Measurements from ENCODE around the gene CERK. TPM values are rescaled to one million over a fixed set of nuclear protein-coding genes. Genes with fewer than 3 reads are reported as not detected.

CERK gene
- total RNA-seq, 3 donors from 2014 or later: 23.3 to 37.3 (median 26.5) TPM

DNA sequence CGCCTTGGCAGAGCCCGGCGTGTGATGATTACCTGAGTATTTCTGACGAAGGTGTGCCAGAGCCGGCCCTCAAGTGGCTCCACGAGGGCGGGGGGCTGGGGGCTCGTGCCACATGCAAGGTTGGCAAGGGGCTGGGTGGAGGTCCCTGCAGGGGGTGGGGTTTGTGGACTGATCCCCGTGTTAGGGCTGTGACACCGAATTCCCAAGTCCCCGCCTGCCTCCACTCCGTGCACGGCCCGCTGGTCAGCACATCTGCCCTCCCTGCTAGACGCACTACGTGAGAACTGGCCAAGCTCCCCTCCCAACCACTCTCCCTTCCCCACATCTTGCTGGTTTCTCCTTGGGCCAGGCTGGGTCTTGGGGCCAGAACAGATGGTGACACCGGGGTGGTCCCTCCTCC lies 83.6 kb downstream of the CERK start:
- peaks cover 0 to 8% of the 10 kb centered on the region in 2 donors for H3K4me1 ChIP-seq
- intact Hi-C loops (cut with DNase I; ENCODE audit: low total_unique reads): loop anchor here (1.0 to 5.0 kb wide), 2 partner anchors 19 to 358 kb away; no protein-coding TSS in a partner anchor
- no peaks in the 10 kb centered on the region for H3K36me3 ChIP-seq
- no peak for TF ChIP-seq POLR2A (IDR thresholded peaks at IDR 0.05)
- no peak for TF ChIP-seq CTCF (IDR thresholded peaks at IDR 0.05)
- TF ChIP-seq POLR2AphosphoS5 (IDR thresholded peaks at IDR 0.05): no peak
- no peaks in the 10 kb centered on the region for H3K27me3 ChIP-seq
- H3K27ac ChIP-seq: no peak overlapping the region
- no peak for DNase-seq (ENCODE audit: low spot score in 2 of 2)
- no peaks in the 10 kb centered on the region for H3K9me3 ChIP-seq
- no peak overlapping the region for H3K4me3 ChIP-seq

GRCh38 chr22:46653596-46653995 lies 84.5 kb downstream of the CERK start:
- peaks cover 0 to 10% of the 10 kb centered on the region in 2 donors for H3K4me1 ChIP-seq
- H3K27me3 ChIP-seq: no peaks in the 10 kb centered on the region
- intact Hi-C loops (cut with DNase I; ENCODE audit: low total_unique reads): loop anchor here (5.0 kb wide), 1 partner anchor 359 kb away; no protein-coding TSS in a partner anchor
- DNase-seq (ENCODE audit: low spot score in 2 of 2): no peak
- no peaks in the 10 kb centered on the region for H3K36me3 ChIP-seq
- no peaks in the 10 kb centered on the region for H3K9me3 ChIP-seq
- TF ChIP-seq POLR2AphosphoS5 (IDR thresholded peaks at IDR 0.05) (no peak), POLR2A (IDR thresholded peaks at IDR 0.05) (no peak), CTCF (IDR thresholded peaks at IDR 0.05) (no peak)
- no peak overlapping the region for H3K27ac ChIP-seq
- H3K4me3 ChIP-seq: peak overlapping the region in 1 of 3 donors; percentile 48

GRCh38 chr22:46652847-46653331 lies 85.2 kb downstream of the CERK start:
- intact Hi-C loops (cut with DNase I; ENCODE audit: low total_unique reads): loop anchor here (5.0 kb wide), 1 partner anchor 359 kb away; no protein-coding TSS in a partner anchor
- Histone ChIP-seq H3K27me3 (no peaks in the 10 kb centered on the region), H3K9me3 (no peaks in the 10 kb centered on the region), H3K27ac (peak overlapping the region in 1 of 2 donors; percentile 51), H3K36me3 (no peaks in the 10 kb centered on the region), H3K4me3 (peak overlapping the region in 2 of 3 donors; percentile 22 to 48), H3K4me1 (peaks cover 0 to 10% of the 10 kb centered on the region in 2 donors)
- TF ChIP-seq POLR2A (IDR thresholded peaks at IDR 0.05): no peak
- no peak for TF ChIP-seq POLR2AphosphoS5 (IDR thresholded peaks at IDR 0.05)
- TF ChIP-seq CTCF (IDR thresholded peaks at IDR 0.05): no peak
- DNase-seq (ENCODE audit: low spot score in 2 of 2): no peak

DNA sequence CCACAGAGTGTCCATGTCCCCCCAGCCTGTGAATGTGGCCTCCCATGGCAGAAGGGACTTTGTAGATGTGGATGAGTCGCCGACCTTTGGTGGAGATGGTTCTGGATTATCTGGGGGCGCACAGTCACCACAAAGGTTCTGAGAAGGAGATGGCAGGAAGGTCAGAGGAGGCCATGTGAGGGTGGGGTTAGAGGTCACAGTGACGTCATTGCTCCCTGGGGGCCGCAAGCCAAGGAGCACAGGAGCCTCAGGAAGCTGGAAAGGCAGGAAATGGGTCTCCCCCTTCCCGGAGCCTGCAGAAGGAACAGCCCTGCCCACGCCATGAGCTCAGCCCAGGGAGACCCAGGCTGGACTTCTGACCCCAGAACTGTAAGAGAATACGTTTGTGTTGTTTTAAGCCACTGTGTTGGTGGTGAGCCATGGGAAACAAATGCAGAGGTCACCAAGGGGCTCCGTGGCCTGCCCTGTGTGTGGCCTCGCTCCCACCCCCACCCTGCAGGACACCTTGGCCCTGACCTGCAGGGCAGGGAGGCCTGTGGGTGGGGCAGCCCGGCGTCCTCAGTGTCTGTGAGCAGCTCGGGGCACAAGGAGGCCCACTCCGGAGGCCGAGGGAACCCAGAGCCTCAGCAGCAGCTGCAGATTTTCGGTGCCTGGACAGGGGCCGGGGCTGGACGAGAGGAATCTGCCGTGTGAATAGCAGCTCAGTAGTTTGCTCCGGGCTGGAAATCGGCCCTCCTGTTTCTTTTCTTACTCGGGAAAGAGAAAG lies 85.8 kb downstream of the CERK start:
- peak overlapping the region in 1 of 2 donors; percentile 51 for H3K27ac ChIP-seq
- H3K4me3 ChIP-seq: peak overlapping the region in 1 of 3 donors; percentile 48
- H3K27me3 ChIP-seq: no peaks in the 10 kb centered on the region
- TF ChIP-seq POLR2AphosphoS5 (IDR thresholded peaks at IDR 0.05) (no peak), CTCF (IDR thresholded peaks at IDR 0.05) (peak in 1 of 3 donors; percentile 7), POLR2A (IDR thresholded peaks at IDR 0.05) (no peak)
- intact Hi-C loops (cut with DNase I; ENCODE audit: low total_unique reads): loop anchor here (5.0 kb wide), 1 partner anchor 360 kb away; no protein-coding TSS in a partner anchor
- H3K4me1 ChIP-seq: peaks cover 0 to 10% of the 10 kb centered on the region in 2 donors
- no peaks in the 10 kb centered on the region for H3K9me3 ChIP-seq
- DNase-seq (ENCODE audit: low spot score in 2 of 2): no peak
- H3K36me3 ChIP-seq: no peaks in the 10 kb centered on the region

- no peak overlapping the region for H3K4me3 ChIP-seq
- intact Hi-C loops (cut with DNase I; ENCODE audit: low total_unique reads): loop anchor here (5.0 kb wide), 1 partner anchor 361 kb away; no protein-coding TSS in a partner anchor
- no peaks in the 10 kb centered on the region for H3K27me3 ChIP-seq
- no peak overlapping the region for H3K27ac ChIP-seq
- no peaks in the 10 kb centered on the region for H3K36me3 ChIP-seq
- no peak for DNase-seq (ENCODE audit: low spot score in 2 of 2)
- TF ChIP-seq CTCF (IDR thresholded peaks at IDR 0.05): no peak
- TF ChIP-seq POLR2AphosphoS5 (IDR thresholded peaks at IDR 0.05): no peak
- no peak for TF ChIP-seq POLR2A (IDR thresholded peaks at IDR 0.05)
- no peaks in the 10 kb centered on the region for H3K9me3 ChIP-seq
- H3K4me1 ChIP-seq: peaks cover 0 to 10% of the 10 kb centered on the region in 2 donors
Observed at GRCh38 chr22:46651316-46651715, 86.7 kb downstream of the CERK start.
